Fibroblast of villous mesenchyme (primary cell): ENCODE measurements around the gene WASF2. TPM values are rescaled to one million over a fixed set of nuclear protein-coding genes. Genes with fewer than 3 reads are reported as not detected.

Source experiments
- DNase-seq: peaks from one replicate; pipeline ENCODE4 v3.0.0-alpha.2; 2010; ENCODE audit warnings: low read depth
- H3K4me3 ChIP-seq: 2 replicates; pipeline ENCODE4 v1.5.1; 2011; ENCODE audit warnings: low read depth, mild to moderate bottlenecking, low read length
- CTCF ChIP-seq: IDR thresholded peaks from 2 replicates; pipeline ENCODE4 v1.5.1; 2012; ENCODE audit warnings: low read depth, mild to moderate bottlenecking, low read length; ENCODE audit not compliant: insufficient read depth
- total RNA-seq: library from RNA; depleted of rRNA; stranded (reverse); fragments of >200 nt; gene quantifications from 2 replicates; pipeline ENCODE4 v1.2.3, GENCODE V29; 2012

The WASF2 gene
- total RNA-seq, 1 donor, result 16.0 TPM

- DNase-seq, result no peak
- no peak overlapping the region for H3K4me3 ChIP-seq
- TF ChIP-seq CTCF, result no peak
Observed at GRCh38 chr1:27399251-27400025, 90.5 kb downstream of the WASF2 start.

GRCh38 chr1:27398405-27399149 lies 91.4 kb downstream of the WASF2 start:
- no peak for DNase-seq
- no peak for TF ChIP-seq CTCF
- no peak overlapping the region for H3K4me3 ChIP-seq

GRCh38 chr1:27397749-27398148 lies 92.2 kb downstream of the WASF2 start:
- no peak for DNase-seq
- TF ChIP-seq CTCF, result no peak

GRCh38 chr1:27397110-27397509 lies 92.9 kb downstream of the WASF2 start:
- TF ChIP-seq CTCF, result no peak
- no peak for DNase-seq
- H3K4me3 ChIP-seq, result no peak overlapping the region

More at GRCh38 chr1:27397749-27398148, 92.2 kb downstream of the WASF2 start:
- H3K4me3 ChIP-seq, result no peak overlapping the region

- no peak overlapping the region for H3K4me3 ChIP-seq
- peak; percentile 65 for DNase-seq
- TF ChIP-seq CTCF, result peak; percentile 94
Observed at GRCh38 chr1:27395441-27396195, 94.3 kb downstream of the WASF2 start.

- no peak overlapping the region for H3K4me3 ChIP-seq
- no peak for DNase-seq
- no peak for TF ChIP-seq CTCF
Observed at GRCh38 chr1:27394925-27395324, 95.0 kb downstream of the WASF2 start.
